CD4-positive, alpha-beta T cell treated with Interferon gamma for 1 hour (primary cell): ENCODE data around the gene SMIM12.
"Not testable (repeated sequence)": the region's sequence is repeated elsewhere in the genome, so short reads cannot be mapped to it uniquely, and the experiment has no call there.

Experiments used
- DNase-seq: peaks from one replicate; pipeline ENCODE4 v3.0.0-alpha.2; 2020

Gene SMIM12

DNA sequence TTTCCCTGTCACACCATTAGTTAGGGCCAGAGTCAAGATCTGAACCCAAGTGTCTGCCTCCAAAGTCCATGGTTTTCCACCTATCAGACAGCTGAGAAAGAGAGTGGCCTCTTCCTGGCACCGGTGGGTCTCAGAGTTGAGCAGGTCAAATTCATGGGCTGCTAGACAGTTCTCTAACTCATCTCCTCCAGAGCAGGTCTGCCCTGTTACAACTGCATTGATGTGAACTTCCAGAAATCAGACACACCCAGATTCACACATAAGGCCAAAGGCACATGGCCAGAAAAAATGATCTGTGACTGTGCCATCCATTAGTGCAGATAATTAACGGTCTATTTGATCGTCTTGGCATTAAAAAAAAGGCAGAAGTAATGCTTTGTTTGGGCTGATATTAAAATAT lies 17.5 kb downstream of the SMIM12 start:
- no peak for DNase-seq

GRCh38 chr1:34840426-34840825 lies 19.1 kb downstream of the SMIM12 start:
- DNase-seq = no peak

DNA sequence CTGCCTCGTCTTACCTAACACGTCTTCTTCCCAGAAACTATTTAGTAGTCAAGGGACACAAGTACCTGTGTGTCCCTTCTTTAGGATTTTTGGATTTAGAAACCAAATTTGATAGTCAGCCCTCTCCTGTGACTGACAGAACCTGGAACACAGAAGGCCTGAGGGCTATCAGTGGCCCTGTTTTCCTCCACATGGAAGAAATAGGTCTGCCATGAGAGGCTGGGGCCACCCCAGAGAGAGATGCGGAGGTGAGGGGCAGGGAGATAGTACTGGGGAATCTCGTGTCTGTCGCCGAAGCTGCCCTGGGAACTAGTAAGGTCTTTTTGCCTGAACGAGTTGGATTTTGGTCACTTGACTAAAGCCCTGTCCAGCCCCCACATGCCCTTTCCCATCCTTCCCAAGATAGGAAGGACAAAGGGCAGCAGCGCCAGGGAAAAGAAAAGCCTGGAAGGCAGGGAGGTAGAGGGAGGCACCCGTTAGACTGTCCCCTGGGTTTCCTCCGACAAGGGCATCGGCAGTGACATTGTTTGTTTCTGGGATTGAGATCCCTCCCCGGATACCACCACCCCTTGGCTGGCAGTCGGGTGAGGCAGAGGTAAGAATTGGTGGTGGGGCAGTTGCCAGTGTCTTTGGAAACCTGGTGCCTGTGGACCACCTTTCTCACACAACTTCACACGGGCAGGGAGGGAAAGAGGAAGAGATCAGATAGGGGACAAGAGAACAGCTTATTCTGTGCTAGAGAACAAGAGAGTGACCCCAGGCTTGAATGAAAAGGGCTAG lies 19.8 kb downstream of the SMIM12 start:
- DNase-seq = no peak

DNA sequence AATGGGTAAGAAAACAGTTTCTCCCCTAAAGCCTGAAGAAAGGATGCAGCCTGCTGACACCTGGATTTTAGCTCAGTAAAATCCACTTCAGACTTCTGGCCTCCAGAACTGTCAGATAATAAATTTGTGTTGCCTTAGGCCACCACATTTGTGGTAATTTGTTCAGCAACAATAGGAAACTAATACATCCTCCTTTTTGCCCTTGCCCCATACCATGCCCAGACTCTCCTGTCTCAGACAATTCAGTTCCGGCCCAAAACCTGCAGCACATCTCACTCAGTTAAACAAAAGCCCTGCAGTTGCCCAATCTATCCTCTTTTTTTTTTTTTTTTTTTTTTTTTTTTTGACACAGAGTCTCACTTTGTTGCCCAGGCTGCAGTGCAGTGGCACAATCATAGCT lies 25.8 kb downstream of the SMIM12 start:
- DNase-seq = no peak

GRCh38 chr1:34831721-34832246 lies 27.8 kb downstream of the SMIM12 start:
- no peak for DNase-seq

DNA sequence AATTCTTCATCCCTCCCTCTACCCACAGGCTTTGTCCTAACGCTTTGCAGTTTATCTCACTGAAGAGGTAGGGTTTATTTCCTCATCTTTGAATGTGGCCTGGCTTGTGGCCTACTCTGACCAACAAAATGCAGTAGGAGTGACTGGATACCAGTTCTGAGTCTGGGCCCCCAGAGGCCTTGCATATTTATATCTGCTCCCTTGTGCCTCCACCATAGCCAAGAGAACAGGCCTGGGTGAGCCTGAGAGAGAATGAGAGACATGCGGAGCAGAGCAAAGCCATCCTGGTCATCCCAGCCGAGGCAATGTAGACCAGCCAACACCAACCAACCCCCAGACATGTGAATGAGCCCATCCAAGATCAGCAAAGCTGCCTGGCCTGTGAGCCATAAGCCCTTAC lies 30.3 kb downstream of the SMIM12 start:
- no peak for DNase-seq

DNA sequence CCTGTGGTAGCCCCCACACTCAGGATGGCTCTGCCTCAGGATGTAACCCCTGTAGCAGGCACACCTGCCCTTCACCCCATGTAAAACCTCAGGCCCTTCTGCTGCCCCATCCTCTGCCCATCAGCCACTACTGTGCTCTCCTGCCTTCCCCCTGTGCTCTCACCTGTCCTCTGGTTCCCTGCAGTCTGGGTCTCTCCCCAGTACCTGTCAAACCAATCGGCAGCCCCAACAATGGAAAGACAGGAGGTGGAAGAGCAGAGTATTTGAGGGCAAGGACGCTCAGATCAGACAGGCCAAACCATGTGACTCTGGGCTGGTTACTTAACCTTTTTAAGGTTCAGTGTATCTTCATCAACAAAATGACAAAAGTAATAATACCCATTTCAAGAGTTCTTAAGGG lies 30.9 kb downstream of the SMIM12 start:
- DNase-seq = no peak

- no peak for DNase-seq
These were observed 32.1 kb downstream of the SMIM12 start for GRCh38 chr1:34827341-34827941.

DNA sequence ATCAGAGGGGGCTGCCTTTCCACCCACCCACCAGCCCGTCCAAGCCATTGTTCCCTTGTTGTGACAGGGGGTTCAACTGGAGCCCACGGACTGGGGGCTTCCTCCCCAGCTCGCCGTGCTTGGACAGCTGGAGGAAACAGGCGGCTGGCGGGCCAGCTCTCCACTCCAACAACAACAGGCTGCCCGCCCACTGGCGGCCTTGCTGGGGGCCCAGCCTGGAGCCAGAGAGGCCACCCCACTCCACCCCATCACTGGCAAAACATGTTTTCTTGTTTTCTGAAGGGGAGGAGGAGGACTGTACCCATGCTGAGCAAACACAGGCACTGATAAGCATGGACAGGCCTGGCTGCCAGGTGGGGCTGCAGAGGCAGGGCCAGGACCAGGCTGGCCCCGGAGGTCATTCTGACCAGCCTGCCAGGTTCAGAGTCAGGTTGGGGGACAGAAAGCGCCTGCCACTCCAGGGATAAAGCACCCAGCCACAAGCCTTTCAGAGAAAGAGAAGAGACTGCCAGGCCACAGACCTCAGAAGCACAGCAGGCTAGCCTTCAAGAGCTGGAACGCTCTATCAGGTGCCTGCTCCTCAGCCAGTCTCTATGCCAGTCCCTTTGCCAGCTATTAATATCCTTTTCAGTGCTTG lies 34.0 kb downstream of the SMIM12 start:
- no peak for DNase-seq

DNA sequence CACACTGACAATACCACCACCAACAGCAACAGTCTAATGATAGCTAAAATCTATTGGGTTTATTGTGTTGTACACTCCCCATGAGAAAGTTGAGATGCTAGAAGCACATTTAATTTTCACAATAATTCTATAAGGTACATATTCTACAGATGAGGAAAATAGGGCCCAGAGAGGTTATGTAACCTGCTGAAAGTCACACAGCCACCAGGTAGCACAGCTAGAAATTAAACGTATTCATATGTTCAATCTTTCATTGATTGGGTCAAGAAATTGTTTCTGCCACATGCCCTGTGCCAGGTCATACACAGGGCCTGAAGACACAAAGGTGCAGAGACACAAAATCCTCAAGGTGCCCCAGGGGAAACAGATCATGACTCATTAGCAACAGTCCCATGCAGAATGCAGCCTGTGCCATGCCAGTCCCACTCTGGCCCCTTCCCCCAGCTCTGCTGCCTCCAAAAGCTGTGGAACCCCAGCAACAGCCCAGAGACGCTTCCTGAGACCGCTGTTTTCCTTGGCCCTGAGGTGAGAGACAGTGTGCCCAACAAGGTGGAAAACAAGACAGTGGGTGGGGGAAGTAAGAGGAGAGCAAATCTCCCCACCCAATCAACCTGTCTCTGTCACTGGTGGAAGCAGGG lies 34.6 kb downstream of the SMIM12 start:
- no peak for DNase-seq

DNA sequence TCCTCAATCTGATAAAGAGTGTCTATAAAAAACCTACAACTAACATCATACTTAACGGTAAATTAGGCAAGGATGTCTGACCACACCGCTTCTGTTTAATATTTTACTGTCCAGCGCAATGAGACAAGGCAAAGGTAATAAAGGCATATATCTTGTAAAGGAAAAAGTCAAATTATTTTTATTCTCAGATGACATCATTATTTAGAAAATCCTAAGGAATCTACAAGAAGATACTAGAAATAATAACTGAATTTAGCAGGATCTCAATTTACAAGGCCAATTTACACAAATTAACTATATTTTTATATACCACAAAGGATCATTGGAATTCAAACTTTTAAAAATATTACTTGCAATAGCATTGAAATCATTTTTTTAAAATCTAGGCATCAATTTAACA lies 37.3 kb downstream of the SMIM12 start:
- no peak for DNase-seq

DNA sequence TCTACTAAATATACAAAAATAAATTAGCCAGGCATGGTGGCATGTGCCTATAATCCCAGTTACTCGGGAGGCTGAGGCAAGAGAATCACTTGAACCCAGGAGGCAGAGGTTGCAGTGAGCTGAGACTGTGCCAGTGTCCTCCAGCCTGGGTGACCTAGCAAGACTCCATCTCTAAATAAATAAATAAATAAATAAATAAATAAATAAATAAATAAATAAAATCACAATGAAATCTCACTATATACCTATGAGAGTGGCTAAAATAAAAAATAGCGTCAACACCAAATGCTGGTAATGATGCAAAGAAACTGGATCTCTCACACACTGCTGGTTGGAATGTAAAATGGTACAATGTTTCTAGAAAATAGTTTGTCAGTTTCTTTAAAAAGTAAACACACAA lies 40.7 kb downstream of the SMIM12 start:
- not testable (repeated sequence) for DNase-seq

- DNase-seq = no peak
These were observed 42.8 kb downstream of the SMIM12 start for GRCh38 chr1:34816778-34817177.

- no peak for DNase-seq
These were observed 43.2 kb downstream of the SMIM12 start for GRCh38 chr1:34816332-34816731.

GRCh38 chr1:34810781-34811180 lies 48.8 kb downstream of the SMIM12 start:
- DNase-seq = not testable (repeated sequence)

- DNase-seq = no peak
These were observed 51.3 kb downstream of the SMIM12 start for GRCh38 chr1:34808051-34808810.

GRCh38 chr1:34806396-34806795 lies 53.2 kb downstream of the SMIM12 start:
- DNase-seq = no peak

DNA sequence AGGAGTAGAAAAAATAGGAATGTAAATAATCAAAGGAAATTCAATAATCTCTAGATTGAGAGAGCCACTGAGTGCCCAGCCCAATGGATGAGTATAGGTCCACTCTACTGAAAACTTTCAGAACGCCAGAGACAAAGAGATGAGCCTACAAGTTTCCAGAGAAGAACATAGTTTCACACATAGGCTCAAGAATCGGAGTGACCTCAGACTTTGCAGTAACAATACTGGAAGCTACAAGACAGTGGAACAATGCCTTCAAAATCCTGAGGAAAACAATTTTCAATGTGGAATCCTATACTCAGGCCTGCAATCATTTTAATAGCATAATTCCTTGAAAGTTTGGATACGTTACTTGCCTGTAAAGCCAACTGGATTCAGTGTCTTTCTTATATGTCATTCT lies 55.8 kb downstream of the SMIM12 start:
- DNase-seq = no peak
